Measurements from ENCODE around the gene SDF4. TPM values are rescaled to one million over a fixed set of nuclear protein-coding genes. Genes with fewer than 3 reads are reported as not detected.

SDF4 gene
- total RNA-seq, 2 donors from 2014 or later = 177 to 185 TPM

DNA sequence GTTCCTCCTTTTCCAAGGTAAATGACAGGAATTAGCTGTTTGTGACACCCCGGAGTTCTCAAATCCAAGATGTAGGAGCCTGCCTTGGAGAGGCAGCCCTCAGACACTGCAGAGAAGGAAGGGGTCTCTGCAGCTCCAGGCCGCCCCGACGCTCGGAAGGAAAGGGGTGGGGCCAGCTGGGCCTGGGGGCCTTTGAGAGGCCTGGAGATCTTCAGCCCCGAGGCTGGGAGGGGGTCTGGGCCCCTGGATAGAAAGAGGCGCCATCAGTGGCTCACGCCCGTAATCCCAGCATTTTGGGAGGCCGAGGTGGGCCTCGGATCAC, 24.3 kb downstream of the SDF4 start:
- H3K27ac ChIP-seq = no peak overlapping the region
- TF ChIP-seq POLR2A (IDR thresholded peaks at IDR 0.05) (no peak), POLR2AphosphoS5 (IDR thresholded peaks at IDR 0.05) (no peak)
- TF ChIP-seq, protein P1, sequence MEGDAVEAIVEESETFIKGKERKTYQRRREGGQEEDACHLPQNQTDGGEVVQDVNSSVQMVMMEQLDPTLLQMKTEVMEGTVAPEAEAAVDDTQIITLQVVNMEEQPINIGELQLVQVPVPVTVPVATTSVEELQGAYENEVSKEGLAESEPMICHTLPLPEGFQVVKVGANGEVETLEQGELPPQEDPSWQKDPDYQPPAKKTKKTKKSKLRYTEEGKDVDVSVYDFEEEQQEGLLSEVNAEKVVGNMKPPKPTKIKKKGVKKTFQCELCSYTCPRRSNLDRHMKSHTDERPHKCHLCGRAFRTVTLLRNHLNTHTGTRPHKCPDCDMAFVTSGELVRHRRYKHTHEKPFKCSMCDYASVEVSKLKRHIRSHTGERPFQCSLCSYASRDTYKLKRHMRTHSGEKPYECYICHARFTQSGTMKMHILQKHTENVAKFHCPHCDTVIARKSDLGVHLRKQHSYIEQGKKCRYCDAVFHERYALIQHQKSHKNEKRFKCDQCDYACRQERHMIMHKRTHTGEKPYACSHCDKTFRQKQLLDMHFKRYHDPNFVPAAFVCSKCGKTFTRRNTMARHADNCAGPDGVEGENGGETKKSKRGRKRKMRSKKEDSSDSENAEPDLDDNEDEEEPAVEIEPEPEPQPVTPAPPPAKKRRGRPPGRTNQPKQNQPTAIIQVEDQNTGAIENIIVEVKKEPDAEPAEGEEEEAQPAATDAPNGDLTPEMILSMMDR (IDR thresholded peaks at IDR 0.05) = no peak

DNA sequence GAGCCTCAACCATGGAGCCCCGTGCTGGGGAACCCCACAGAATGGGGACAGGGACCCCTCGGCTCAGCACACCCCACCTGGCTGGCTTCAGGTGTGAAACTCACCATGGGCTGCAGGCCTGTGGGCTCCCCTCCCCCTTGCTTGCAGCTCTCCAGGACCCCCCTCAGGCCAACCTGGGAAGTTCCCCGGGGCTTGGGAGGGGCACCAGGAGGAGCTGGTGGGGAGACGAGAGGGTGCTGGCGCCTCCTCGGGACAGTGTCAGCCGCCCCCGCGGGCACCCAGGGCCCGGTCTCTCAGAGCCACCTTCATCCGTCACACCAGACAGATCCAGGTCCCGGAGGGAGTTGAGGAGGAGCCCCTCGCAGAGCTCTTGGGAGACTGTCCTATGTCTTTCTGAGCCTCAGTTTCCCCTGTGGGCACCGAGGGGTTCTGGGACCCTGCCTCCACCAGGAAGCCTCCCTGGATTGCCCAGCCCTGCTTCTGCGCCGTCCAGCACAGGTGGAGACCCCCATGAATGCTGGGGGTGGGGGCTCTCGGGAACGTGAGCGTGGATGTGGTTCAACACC, 24.8 kb downstream of the SDF4 start:
- WGBS = 52% methylated on average over 18 of the region's 19 CpGs
- intact Hi-C loops (cut with DNase I) = no loop called here
- Histone ChIP-seq H3K36me3 (no peaks in the 10 kb centered on the region), H3K4me3 (no peak overlapping the region), H3K27me3 (replicated peaks; ENCODE audit: insufficient read depth) (no peaks in the 10 kb centered on the region), H3K4me1 (replicated peaks) (peaks cover 4% of the 10 kb centered on the region), H3K9me3 (no peaks in the 10 kb centered on the region), H3K27ac (no peak overlapping the region)
- no peak for DNase-seq (ENCODE audit: low spot score)
- TF ChIP-seq POLR2A (IDR thresholded peaks at IDR 0.05) (no peak), POLR2AphosphoS5 (IDR thresholded peaks at IDR 0.05) (no peak)
- TF ChIP-seq, protein P1 (IDR thresholded peaks at IDR 0.05) = no peak

More for the DNA sequence above, 24.3 kb downstream of the SDF4 start:
- WGBS = 61% methylated on average over 11 of the region's 11 CpGs
- no peak for DNase-seq (ENCODE audit: low spot score)
- H3K9me3 ChIP-seq = no peaks in the 10 kb centered on the region
- H3K4me3 ChIP-seq = no peak overlapping the region
- peaks cover 4% of the 10 kb centered on the region for H3K4me1 ChIP-seq (replicated peaks)
- intact Hi-C loops (cut with DNase I) = no loop called here
- H3K27me3 ChIP-seq (replicated peaks; ENCODE audit: insufficient read depth) = no peaks in the 10 kb centered on the region
- H3K36me3 ChIP-seq = no peaks in the 10 kb centered on the region

DNA sequence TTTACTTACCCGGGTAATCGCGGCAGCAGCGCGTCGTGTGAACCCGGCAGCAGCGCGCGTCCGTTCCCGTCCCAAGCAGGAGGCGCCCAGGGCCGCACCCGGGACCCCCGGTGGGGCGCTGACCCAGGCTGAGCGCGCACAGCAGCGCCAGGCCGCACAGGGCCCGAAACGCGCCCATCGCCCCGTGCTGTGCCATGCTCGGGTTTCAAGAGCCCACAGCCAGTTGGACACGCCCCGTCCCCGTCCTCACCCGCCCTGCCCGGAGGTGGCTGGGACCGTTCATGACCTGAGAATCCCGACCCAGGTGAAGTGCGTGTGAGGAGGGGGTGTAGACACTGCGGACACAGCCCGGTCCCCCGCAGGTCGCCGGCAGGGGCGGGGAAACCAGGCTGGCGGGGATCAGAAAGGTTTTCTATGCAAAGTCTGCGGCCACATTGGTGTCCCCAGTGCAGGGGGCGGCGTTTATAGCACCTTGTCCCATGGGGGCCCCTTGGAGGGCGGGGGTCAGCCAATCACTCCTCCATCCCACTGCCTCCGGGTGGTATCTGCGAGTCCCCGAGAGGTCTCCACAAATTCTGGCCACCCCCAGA, 25.3 kb downstream of the SDF4 start, which contains the start of gene TNFRSF18:
TNFRSF18 (minus strand) TSS at position 217 of the 590 bp plus-strand sequence; CDS start at position 196, 21 bp downstream.
- intact Hi-C loops (cut with DNase I) = no loop called here
- peak within 1 kb of the TSS; percentile 5 to 23 for H3K4me3 ChIP-seq
- peak; percentile 43 for DNase-seq (ENCODE audit: low spot score)

DNA sequence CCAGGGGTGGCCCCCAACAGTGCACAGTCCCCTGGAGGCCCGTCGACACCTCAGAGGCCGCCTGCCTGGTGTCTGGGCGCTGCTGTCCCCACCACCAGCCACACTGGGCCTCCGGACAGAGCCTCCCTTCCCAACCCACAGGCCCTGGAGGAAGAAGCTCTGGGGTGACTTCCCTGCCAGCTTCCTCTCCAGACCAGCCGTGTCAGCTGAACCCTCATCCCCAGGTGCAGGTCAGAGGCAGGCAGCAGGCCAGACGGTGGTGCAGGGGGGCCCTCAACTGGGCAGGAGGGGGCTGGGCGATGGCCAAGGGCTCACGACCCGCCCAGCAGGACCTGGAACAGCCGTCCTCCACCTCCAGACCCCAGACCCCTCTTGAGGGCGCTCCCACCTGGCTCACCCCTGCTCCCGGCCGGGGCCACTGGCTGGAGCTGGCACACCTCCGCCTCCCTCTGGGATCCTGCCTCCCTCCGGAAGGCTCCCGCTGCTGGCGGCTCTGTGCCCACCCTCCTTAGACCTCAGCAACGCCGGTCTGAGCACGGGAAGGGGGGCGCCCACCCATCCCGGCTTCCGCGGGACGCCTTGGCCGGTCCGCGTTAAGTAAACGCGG, 25.9 kb downstream of the SDF4 start:
- Histone ChIP-seq H3K4me3 (peak overlapping the region; percentile 5 to 23), H3K4me1 (replicated peaks) (peaks cover 4% of the 10 kb centered on the region), H3K9me3 (no peaks in the 10 kb centered on the region), H3K27me3 (replicated peaks; ENCODE audit: insufficient read depth) (no peaks in the 10 kb centered on the region), H3K36me3 (no peaks in the 10 kb centered on the region), H3K27ac (no peak overlapping the region)
- WGBS = 29% methylated on average over 28 of the region's 31 CpGs
- DNase-seq (ENCODE audit: low spot score) = no peak
- no peak for TF ChIP-seq POLR2AphosphoS5 (IDR thresholded peaks at IDR 0.05)
- no peak for TF ChIP-seq POLR2A (IDR thresholded peaks at IDR 0.05)
- TF ChIP-seq, protein P1 (IDR thresholded peaks at IDR 0.05) = no peak
- intact Hi-C loops (cut with DNase I) = no loop called here

More for the DNA sequence above, 25.3 kb downstream of the SDF4 start, which contains the start of gene TNFRSF18:
- Histone ChIP-seq H3K27me3 (replicated peaks; ENCODE audit: insufficient read depth) (no peaks in the 10 kb centered on the region), H3K36me3 (no peaks in the 10 kb centered on the region), H3K27ac (no peak within 1 kb of the TSS), H3K4me1 (replicated peaks) (peaks cover 4% of the 10 kb centered on the region), H3K9me3 (no peaks in the 10 kb centered on the region)
- TF ChIP-seq, protein P1 (IDR thresholded peaks at IDR 0.05) = no peak
- peak; percentile 32 for TF ChIP-seq POLR2A (IDR thresholded peaks at IDR 0.05)
- TF ChIP-seq POLR2AphosphoS5 (IDR thresholded peaks at IDR 0.05) = no peak
- 6% methylated on average over 49 of the region's 49 CpGs for WGBS
